ENCODE results near the gene PLCB4.
A peak's percentile ranks its signal among the peaks of the same experiment; 100 is the strongest.
"Not testable (repeated sequence)": the region's sequence is repeated elsewhere in the genome, so short reads cannot be mapped to it uniquely, and the experiment has no call there.

Gene PLCB4

GRCh38 chr20:9038791-9039535 lies 29.9 kb upstream of the PLCB4 start:
- H3K4me3 ChIP-seq (ENCODE audit: low read length): no peak overlapping the region
- no peak for TF ChIP-seq CTCF (IDR thresholded peaks at IDR 0.05; ENCODE audit: insufficient read depth, low read depth, low read length, missing control alignments)
- no peak for DNase-seq (ENCODE audit: low read depth)

DNA sequence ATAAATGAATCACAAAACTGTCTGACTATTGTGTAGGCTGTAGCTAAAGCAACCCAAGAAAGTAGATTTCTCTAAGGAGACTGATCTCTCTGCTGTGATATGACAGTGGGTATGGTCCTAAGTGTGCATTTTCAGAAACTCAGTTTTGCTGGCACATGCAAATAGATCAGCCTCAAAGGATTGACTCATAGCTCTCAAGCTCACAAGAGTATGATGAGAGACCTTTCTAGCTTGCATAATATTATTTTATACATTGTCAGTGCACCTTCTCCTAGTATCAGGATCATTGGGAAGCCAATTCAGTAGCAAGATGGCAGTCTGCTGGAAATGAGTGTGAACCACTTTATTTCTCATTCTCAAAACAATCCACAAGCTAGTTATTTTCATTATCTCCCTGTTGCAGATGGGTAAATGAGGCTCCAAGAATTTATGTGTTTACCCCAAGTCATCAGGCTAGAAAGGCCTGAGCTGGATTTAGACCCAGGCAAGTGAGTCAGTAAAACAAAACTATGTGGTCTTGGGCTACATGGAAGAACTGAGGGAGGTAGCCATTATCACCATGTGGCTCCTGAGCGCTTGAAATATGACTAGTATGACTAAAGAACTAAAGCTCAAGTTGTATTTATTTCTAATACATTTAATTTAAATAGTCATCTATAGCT lies 27.9 kb upstream of the PLCB4 start:
- TF ChIP-seq CTCF (IDR thresholded peaks at IDR 0.05; ENCODE audit: insufficient read depth, low read depth, low read length, missing control alignments): no peak
- DNase-seq (ENCODE audit: low read depth): peak; percentile 52
- H3K4me3 ChIP-seq (ENCODE audit: low read length): no peak overlapping the region

DNA sequence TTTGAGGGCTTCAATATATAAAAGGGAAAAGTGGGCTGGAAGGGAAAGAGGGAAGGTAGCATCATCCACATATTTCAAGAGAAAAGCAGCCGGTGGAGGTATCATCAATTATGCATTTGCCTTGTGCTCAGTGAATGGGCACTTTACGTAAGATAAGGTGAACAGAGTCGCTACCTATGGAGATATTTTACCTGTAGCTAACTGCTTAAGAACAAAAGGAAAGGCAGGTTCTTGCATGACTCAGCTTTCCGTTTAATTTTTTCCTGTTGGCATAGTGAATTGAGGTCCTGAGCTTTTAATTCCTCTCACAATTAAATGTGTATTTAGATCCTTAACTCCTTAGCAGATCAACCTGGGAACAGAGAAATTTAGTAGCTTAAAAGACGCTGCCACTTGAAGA lies 25.5 kb upstream of the PLCB4 start:
- TF ChIP-seq CTCF (IDR thresholded peaks at IDR 0.05; ENCODE audit: insufficient read depth, low read depth, low read length, missing control alignments): no peak
- H3K4me3 ChIP-seq (ENCODE audit: low read length): no peak overlapping the region
- DNase-seq (ENCODE audit: low read depth): peak; percentile 73

DNA sequence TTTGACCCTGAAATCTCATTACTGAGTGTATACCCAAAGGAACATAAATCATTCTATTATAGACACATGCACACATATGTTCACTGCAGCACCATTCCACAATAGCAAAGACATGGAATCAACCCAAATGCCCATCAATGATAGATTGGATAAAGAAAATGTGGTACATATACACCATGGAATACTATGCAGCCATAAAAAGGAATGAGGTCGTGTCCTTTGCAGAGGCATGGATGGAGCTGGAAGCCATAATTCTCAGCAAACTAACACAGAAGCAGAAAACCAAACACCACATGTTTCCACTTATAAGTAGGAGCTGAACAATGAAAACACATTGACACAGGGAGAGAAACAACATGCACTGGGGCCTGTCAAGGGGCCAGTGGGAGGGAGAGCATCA lies 21.0 kb upstream of the PLCB4 start:
- not testable (repeated sequence) for H3K4me3 ChIP-seq (ENCODE audit: low read length); DNase-seq (ENCODE audit: low read depth)

DNA sequence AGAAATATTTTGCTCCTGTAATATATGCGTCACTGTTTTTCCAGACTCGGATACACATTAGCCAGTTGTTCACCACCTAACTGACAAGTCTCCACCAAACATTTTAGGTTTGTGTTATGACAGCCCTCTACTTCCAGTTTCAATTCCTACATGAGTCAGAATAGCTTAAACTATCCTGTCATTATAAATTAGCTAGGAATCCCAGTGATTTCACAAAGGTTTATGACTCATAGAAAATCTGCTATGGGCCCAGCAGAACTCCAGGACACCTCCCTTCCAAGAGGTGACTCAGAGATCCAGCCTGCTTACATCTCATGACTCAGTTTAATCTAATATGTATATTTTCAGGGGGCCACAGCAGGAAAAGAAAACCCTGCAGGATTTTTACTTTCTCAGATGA lies 17.4 kb upstream of the PLCB4 start:
- no peak overlapping the region for H3K4me3 ChIP-seq (ENCODE audit: low read length)
- peak; percentile 97 for DNase-seq (ENCODE audit: low read depth)
- TF ChIP-seq CTCF (IDR thresholded peaks at IDR 0.05; ENCODE audit: insufficient read depth, low read depth, low read length, missing control alignments): no peak

DNA sequence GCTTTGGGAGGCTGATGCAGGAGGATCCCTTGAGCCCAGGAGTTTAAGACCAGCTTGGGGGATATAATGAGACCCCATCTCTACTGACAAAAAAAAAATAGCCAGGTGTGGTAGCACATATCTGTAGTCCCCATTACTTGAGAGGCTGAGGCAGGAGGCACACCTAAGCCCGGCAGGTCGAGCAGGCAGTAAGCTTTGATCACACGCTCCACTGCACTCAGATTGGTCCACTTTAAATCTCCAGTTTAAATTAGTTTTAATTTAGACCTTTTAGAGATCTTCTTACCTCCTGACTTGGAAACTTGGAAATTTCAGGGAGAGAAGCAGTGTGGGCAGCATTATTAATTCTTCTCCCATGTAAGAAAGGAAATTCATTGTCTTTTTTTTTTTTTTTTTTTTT lies 16.8 kb upstream of the PLCB4 start:
- DNase-seq (ENCODE audit: low read depth): no peak
- TF ChIP-seq CTCF (IDR thresholded peaks at IDR 0.05; ENCODE audit: insufficient read depth, low read depth, low read length, missing control alignments): no peak
- no peak overlapping the region for H3K4me3 ChIP-seq (ENCODE audit: low read length)

- TF ChIP-seq CTCF (IDR thresholded peaks at IDR 0.05; ENCODE audit: insufficient read depth, low read depth, low read length, missing control alignments): no peak
- no peak for DNase-seq (ENCODE audit: low read depth)
- H3K4me3 ChIP-seq (ENCODE audit: low read length): no peak overlapping the region
Measured at GRCh38 chr20:9053108-9053507, 15.8 kb upstream of the PLCB4 start.
